ENCODE results near the gene CEP250.

DNA sequence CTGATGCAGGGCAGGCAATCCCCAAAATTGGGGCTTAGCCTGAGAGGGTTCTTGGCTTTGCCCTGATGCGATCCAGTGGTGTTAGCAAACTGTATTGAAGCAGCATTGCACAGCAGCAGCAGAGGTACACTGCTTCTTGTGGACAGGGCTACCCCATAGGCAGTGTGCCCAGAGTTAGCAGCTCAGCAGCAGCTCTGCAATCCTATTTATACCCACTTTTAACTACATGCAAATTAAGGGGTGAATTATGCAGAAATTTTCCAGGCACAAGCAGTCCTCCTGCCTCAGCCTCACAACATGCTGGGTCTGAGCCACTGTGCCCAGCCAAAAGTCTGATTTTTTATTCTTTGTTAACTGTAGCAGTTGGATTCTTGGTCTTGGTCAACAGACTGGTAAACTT lies 70.2 kb downstream of the CEP250 start:
- no peak for TF ChIP-seq EZH2phosphoT487 (IDR thresholded peaks at IDR 0.05; ENCODE audit: borderline replicate concordance, low read length)
- TF ChIP-seq, protein P1, sequence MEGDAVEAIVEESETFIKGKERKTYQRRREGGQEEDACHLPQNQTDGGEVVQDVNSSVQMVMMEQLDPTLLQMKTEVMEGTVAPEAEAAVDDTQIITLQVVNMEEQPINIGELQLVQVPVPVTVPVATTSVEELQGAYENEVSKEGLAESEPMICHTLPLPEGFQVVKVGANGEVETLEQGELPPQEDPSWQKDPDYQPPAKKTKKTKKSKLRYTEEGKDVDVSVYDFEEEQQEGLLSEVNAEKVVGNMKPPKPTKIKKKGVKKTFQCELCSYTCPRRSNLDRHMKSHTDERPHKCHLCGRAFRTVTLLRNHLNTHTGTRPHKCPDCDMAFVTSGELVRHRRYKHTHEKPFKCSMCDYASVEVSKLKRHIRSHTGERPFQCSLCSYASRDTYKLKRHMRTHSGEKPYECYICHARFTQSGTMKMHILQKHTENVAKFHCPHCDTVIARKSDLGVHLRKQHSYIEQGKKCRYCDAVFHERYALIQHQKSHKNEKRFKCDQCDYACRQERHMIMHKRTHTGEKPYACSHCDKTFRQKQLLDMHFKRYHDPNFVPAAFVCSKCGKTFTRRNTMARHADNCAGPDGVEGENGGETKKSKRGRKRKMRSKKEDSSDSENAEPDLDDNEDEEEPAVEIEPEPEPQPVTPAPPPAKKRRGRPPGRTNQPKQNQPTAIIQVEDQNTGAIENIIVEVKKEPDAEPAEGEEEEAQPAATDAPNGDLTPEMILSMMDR (IDR thresholded peaks at IDR 0.05; ENCODE audit: low read depth, low read length, poor library complexity, severe bottlenecking) = no peak

Data from DOHH2 (cell line).